AG10803 (cell line): Measurements from ENCODE around the gene HOGA1.
"Not testable (repeated sequence)": the region's sequence is repeated elsewhere in the genome, so short reads cannot be mapped to it uniquely, and the experiment has no call there.

ENCODE experiments used
- DNase-seq: peaks from one replicate; pipeline ENCODE4 v3.0.0; 2010; ENCODE audit warnings: low read depth
- H3K4me3 ChIP-seq: 2 replicates; pipeline ENCODE4 v1.5.1; 2011; ENCODE audit warnings: mild to moderate bottlenecking, low read length, control low read depth
- CTCF ChIP-seq: conservative IDR thresholded peaks from 2 replicates; pipeline ENCODE4 v1.5.1; 2011; ENCODE audit warnings: mild to moderate bottlenecking, low read length, control low read depth, inconsistent platforms

HOGA1 gene

GRCh38 chr10:97571622-97572021 is 12.6 kb upstream of the HOGA1 start:
- no peak overlapping the region for H3K4me3 ChIP-seq
- no peak for DNase-seq
- TF ChIP-seq CTCF = no peak

- no peak within 1 kb of the TSS for H3K4me3 ChIP-seq
- peak; percentile 87 for TF ChIP-seq CTCF
- peak; percentile 78 for DNase-seq
Measured at GRCh38 chr10:97572214-97572989, 11.8 kb upstream of the HOGA1 start, which contains the start of gene ANKRD2. Gene ANKRD2 (plus strand): TSS chr10:97572779. CDS start chr10:97572789, 10 bp downstream.

- peak; percentile 12 for DNase-seq
- no peak for TF ChIP-seq CTCF
- no peak overlapping the region for H3K4me3 ChIP-seq
Measured at GRCh38 chr10:97573021-97573420, 11.2 kb upstream of the HOGA1 start.

GRCh38 chr10:97573672-97574071 is 10.5 kb upstream of the HOGA1 start:
- no peak for TF ChIP-seq CTCF
- no peak overlapping the region for H3K4me3 ChIP-seq
- no peak for DNase-seq

GRCh38 chr10:97574374-97575126 is 9.6 kb upstream of the HOGA1 start:
- TF ChIP-seq CTCF = no peak
- peak; percentile 84 for DNase-seq
- H3K4me3 ChIP-seq = no peak overlapping the region

GRCh38 chr10:97575127-97575668 is 9.0 kb upstream of the HOGA1 start:
- no peak overlapping the region for H3K4me3 ChIP-seq
- TF ChIP-seq CTCF = no peak
- DNase-seq = peak; percentile 5

- H3K4me3 ChIP-seq, DNase-seq: not testable (repeated sequence)
Measured at GRCh38 chr10:97576487-97576886, 7.7 kb upstream of the HOGA1 start.
